Measurements from ENCODE around the gene RSBN1L. TPM values are rescaled to one million over a fixed set of nuclear protein-coding genes. Genes with fewer than 3 reads are reported as not detected.

The RSBN1L gene
- total and polyA plus RNA-seq, 2 of the 8 experiments (the other 6 are each of a cell fraction or from before 2014, with no cell fraction given): 4.1 to 22.1 TPM

GRCh38 chr7:77655836-77656455, 40.3 kb upstream of the RSBN1L start:
- no peaks in the 10 kb centered on the region for H3K23me2 ChIP-seq (ENCODE audit: low read depth, low read length)
- no peak overlapping the region for H3K23ac ChIP-seq (ENCODE audit: insufficient read length)
- no peak overlapping the region for H3K9ac ChIP-seq (replicated peaks in 1 of 4; ENCODE audit: extremely low read depth in 1 of 4, low read depth in 3 of 4, low read length in 3 of 4)
- H3K4me3 ChIP-seq (ENCODE audit: extremely low read depth in 1 of 4, insufficient read depth in 2 of 4, low read depth in 3 of 4, low read length in 4 of 4): no peak overlapping the region
- H3K9me3 ChIP-seq (ENCODE audit: insufficient read depth in 2 of 2, low read depth in 1 of 2, low read length in 1 of 2): no peaks in the 10 kb centered on the region
- no peak overlapping the region for H3K18ac ChIP-seq (ENCODE audit: extremely low read depth, low read length)
- H2BK15ac ChIP-seq (ENCODE audit: low read length): no peak overlapping the region
- 92% methylated on average over 8 of the region's 9 CpGs; no CpG with 5 or more reads in 1 of the 2 experiments for WGBS, 2 experiments (ENCODE audit: extremely low coverage in 1 of 2, insufficient coverage in 1 of 2, insufficient read length in 1 of 2, insufficient replicate concordance in 2 of 2, low coverage in 1 of 2, low lambda C conversion rate in 2 of 2, missing lambda C conversion rate in 1 of 2)
- H3K14ac ChIP-seq (ENCODE audit: insufficient read length): no peak overlapping the region
- DNase-seq (ENCODE audit: low read depth in 1 of 2, low spot score in 2 of 2) (peak in 1 of 2 experiments; percentile 23), FAIRE-seq (no peak)
- H3K79me2 ChIP-seq (ENCODE audit: control insufficient read depth in 1 of 2, insufficient read depth in 2 of 2, low read length in 2 of 2): no peaks in the 10 kb centered on the region
- no peak overlapping the region for H3K4ac ChIP-seq (replicated peaks; ENCODE audit: insufficient read length, low read depth, low read length)
- H3K79me1 ChIP-seq (ENCODE audit: low read depth, low read length): no peaks in the 10 kb centered on the region
- no peak overlapping the region for H2BK5ac ChIP-seq (ENCODE audit: low read depth, low read length)
- no peak overlapping the region for H4K91ac ChIP-seq (replicated peaks; ENCODE audit: insufficient read length, low read length)
- H3K4me2 ChIP-seq (ENCODE audit: insufficient read depth in 1 of 2, low read depth in 2 of 2, low read length in 2 of 2): no peak overlapping the region
- CTCF ChIA-PET (ENCODE audit: partially characterized antibody): interaction anchor here (0.7 to 6.1 kb wide), 11 partner anchors 9 to 130 kb away, joined by 3 to 48 read pairs (median 3); no protein-coding TSS in a partner anchor
- H2BK120ac ChIP-seq (replicated peaks; ENCODE audit: low read depth, low read length): no peak overlapping the region
- H3K36me3 ChIP-seq (ENCODE audit: control insufficient read depth in 2 of 4, insufficient read depth in 4 of 4, low read length in 3 of 4): peaks cover 0 to 25% (median 5%) of the 10 kb centered on the region in 4 experiments; a peak in 5 of 8 replicates
- H4K5ac ChIP-seq (ENCODE audit: insufficient read length, low read depth, low read length): no peak overlapping the region
- H2AFZ ChIP-seq (ENCODE audit: low read length): no peak overlapping the region
- H4K20me1 ChIP-seq (replicated peaks in 1 of 2; ENCODE audit: control insufficient read depth in 1 of 2, insufficient read depth in 2 of 2, low read length in 2 of 2): peaks cover 0 to 1% of the 10 kb centered on the region in 2 experiments
- no peak overlapping the region; the same call in 1 of the 2 replicates for H4K8ac ChIP-seq (ENCODE audit: extremely low read depth, insufficient read depth, low read length)
- no peaks in the 10 kb centered on the region for H3K4me1 ChIP-seq (replicated peaks in 1 of 4; ENCODE audit: control insufficient read depth in 3 of 4, insufficient read depth in 4 of 4, low read length in 3 of 4)
- H3K56ac ChIP-seq (replicated peaks; ENCODE audit: insufficient read length, low read depth, low read length): no peak overlapping the region
- no peak overlapping the region for H2BK12ac ChIP-seq (ENCODE audit: low read depth, low read length)
- H2AK5ac ChIP-seq (ENCODE audit: low read depth, low read length): no peak overlapping the region
- H2BK20ac ChIP-seq (ENCODE audit: low read length): no peak overlapping the region
- TF ChIP-seq CEBPB (IDR thresholded peaks at IDR 0.05; ENCODE audit: low read depth, low read length) (0 out of 2 replicates have a peak, but pooled peaks have one; percentile 9), RBBP5 (IDR thresholded peaks at IDR 0.05; ENCODE audit: borderline replicate concordance, low read depth, low read length) (no peak), NANOG (IDR thresholded peaks at IDR 0.05; ENCODE audit: insufficient read depth, low read depth, low read length, poor library complexity, severe bottlenecking) (no peak)
- H3K27ac ChIP-seq (ENCODE audit: low read depth, low read length): no peak overlapping the region
- POLR2A ChIA-PET (ENCODE audit: partially characterized antibody): no interaction called here
- H3K27me3 ChIP-seq (replicated peaks in 1 of 4; ENCODE audit: control insufficient read depth in 3 of 4, extremely low read depth in 1 of 4, insufficient read depth in 3 of 4, low read length in 3 of 4): no peaks in the 10 kb centered on the region

Measured in H1 (cell line).